ENCODE results near the gene SNRNP70. TPM values are rescaled to one million over a fixed set of nuclear protein-coding genes. Genes with fewer than 3 reads are reported as not detected.

SNRNP70 gene
- total RNA-seq, 2 experiments from 2014 or later: 181 to 392 TPM

- Histone ChIP-seq H3K79me2 (ENCODE audit: insufficient read depth, low read depth, low read length) (no peaks in the 10 kb centered on the region), H3K4me2 (ENCODE audit: low read length) (no peak within 1 kb of the TSS), H3K4me1 (ENCODE audit: insufficient read depth, low read length, poor library complexity, severe bottlenecking) (no peaks in the 10 kb centered on the region), H3K4me3 (ENCODE audit: low read depth, low read length, poor library complexity, severe bottlenecking) (no peak within 1 kb of the TSS), H3K27ac (ENCODE audit: low read depth, low read length, poor library complexity, severe bottlenecking) (no peak within 1 kb of the TSS), H3K9me3 (ENCODE audit: low read length) (no peaks in the 10 kb centered on the region), H3K36me3 (ENCODE audit: insufficient read depth, low read length) (no peaks in the 10 kb centered on the region), H4K20me1 (ENCODE audit: insufficient read depth, low read length) (no peaks in the 10 kb centered on the region; the same call in 1 of the 2 replicates), H3K9me2 (ENCODE audit: insufficient read depth, low read length) (no peaks in the 10 kb centered on the region), H2AFZ (ENCODE audit: low read length) (no peak within 1 kb of the TSS)
- intact Hi-C loops (cut with micrococcal nuclease; ENCODE audit: unreplicated experiment): no loop called here
- TF ChIP-seq, protein P1, sequence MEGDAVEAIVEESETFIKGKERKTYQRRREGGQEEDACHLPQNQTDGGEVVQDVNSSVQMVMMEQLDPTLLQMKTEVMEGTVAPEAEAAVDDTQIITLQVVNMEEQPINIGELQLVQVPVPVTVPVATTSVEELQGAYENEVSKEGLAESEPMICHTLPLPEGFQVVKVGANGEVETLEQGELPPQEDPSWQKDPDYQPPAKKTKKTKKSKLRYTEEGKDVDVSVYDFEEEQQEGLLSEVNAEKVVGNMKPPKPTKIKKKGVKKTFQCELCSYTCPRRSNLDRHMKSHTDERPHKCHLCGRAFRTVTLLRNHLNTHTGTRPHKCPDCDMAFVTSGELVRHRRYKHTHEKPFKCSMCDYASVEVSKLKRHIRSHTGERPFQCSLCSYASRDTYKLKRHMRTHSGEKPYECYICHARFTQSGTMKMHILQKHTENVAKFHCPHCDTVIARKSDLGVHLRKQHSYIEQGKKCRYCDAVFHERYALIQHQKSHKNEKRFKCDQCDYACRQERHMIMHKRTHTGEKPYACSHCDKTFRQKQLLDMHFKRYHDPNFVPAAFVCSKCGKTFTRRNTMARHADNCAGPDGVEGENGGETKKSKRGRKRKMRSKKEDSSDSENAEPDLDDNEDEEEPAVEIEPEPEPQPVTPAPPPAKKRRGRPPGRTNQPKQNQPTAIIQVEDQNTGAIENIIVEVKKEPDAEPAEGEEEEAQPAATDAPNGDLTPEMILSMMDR (conservative IDR thresholded peaks at IDR 0.05; ENCODE audit: low read length): no peak
- no peak for TF ChIP-seq EZH2phosphoT487 (IDR thresholded peaks at IDR 0.05; ENCODE audit: borderline replicate concordance, low read depth, low read length)
- ChIA-PET POLR2A (no interaction called here), CTCF (ENCODE audit: unreplicated experiment) (no interaction called here)
- no TSS peak for BruUV-seq (replicated peaks)
- DNase-seq (ENCODE audit: low spot score): no peak
These were observed 20.3 kb upstream of the SNRNP70 start, which contains the start of gene NTF4 for GRCh38 chr19:49064768-49065611. Gene NTF4, minus strand, starts transcription at chr19:49064818. Its CDS starts 2,821 bp downstream, at chr19:49061997.

DNA sequence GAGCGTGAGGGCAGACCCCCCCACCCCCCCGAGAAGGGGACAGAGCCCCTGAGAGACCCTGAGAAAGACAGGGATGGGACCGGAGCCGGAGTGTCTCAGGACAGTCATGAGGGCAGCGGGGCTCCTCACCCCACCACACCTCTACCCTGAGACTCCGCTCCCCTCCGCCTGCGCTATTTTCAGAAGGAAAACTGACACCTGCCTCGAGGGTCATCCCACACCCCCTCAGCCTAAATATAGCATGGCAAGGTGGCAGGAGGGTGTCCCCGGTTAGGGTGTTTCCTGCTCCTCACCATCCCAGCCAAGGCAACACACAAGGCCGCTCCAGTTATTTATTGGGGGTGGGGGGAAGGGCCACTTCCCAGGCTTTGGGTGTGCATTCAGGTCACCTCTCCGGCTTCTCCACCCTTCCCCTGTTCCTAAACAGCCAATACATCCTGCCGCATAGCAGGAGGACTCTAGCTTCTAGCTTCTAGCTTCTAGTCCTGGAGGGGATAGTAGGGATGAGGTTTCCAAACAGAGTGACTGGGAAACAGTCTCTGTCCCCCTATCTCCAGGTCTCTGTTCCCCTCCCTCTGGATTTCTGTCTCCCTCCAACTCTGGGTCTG is 19.2 kb upstream of the SNRNP70 start:
- DNase-seq (ENCODE audit: low spot score): no peak
- no peaks in the 10 kb centered on the region for H3K9me3 ChIP-seq (ENCODE audit: low read length)
- H4K20me1 ChIP-seq (ENCODE audit: insufficient read depth, low read length): no peaks in the 10 kb centered on the region; the same call in 1 of the 2 replicates
- H2AFZ ChIP-seq (ENCODE audit: low read length): no peak overlapping the region
- no peaks in the 10 kb centered on the region for H3K79me2 ChIP-seq (ENCODE audit: insufficient read depth, low read depth, low read length)
- no peak overlapping the region for H3K4me2 ChIP-seq (ENCODE audit: low read length)
- no TSS peak for BruUV-seq (replicated peaks)
- no peak overlapping the region for H3K4me3 ChIP-seq (ENCODE audit: low read depth, low read length, poor library complexity, severe bottlenecking)
- H3K36me3 ChIP-seq (ENCODE audit: insufficient read depth, low read length): no peaks in the 10 kb centered on the region
- ChIA-PET POLR2A (no interaction called here), CTCF (ENCODE audit: unreplicated experiment) (no interaction called here)
- H3K4me1 ChIP-seq (ENCODE audit: insufficient read depth, low read length, poor library complexity, severe bottlenecking): no peaks in the 10 kb centered on the region
- TF ChIP-seq, protein P1 (conservative IDR thresholded peaks at IDR 0.05; ENCODE audit: low read length): no peak
- no peak for TF ChIP-seq EZH2phosphoT487 (IDR thresholded peaks at IDR 0.05; ENCODE audit: borderline replicate concordance, low read depth, low read length)
- intact Hi-C loops (cut with micrococcal nuclease; ENCODE audit: unreplicated experiment): no loop called here
- no peaks in the 10 kb centered on the region for H3K9me2 ChIP-seq (ENCODE audit: insufficient read depth, low read length)
- no peak overlapping the region for H3K27ac ChIP-seq (ENCODE audit: low read depth, low read length, poor library complexity, severe bottlenecking)

- no peaks in the 10 kb centered on the region for H3K36me3 ChIP-seq (ENCODE audit: insufficient read depth, low read length)
- no peak overlapping the region for H2AFZ ChIP-seq (ENCODE audit: low read length)
- no peak overlapping the region for H3K4me2 ChIP-seq (ENCODE audit: low read length)
- H3K9me3 ChIP-seq (ENCODE audit: low read length): no peaks in the 10 kb centered on the region
- H3K27ac ChIP-seq (ENCODE audit: low read depth, low read length, poor library complexity, severe bottlenecking): no peak overlapping the region
- H3K4me1 ChIP-seq (ENCODE audit: insufficient read depth, low read length, poor library complexity, severe bottlenecking): no peaks in the 10 kb centered on the region
- no peak overlapping the region for H3K4me3 ChIP-seq (ENCODE audit: low read depth, low read length, poor library complexity, severe bottlenecking)
- no peak for DNase-seq (ENCODE audit: low spot score)
- H3K9me2 ChIP-seq (ENCODE audit: insufficient read depth, low read length): no peaks in the 10 kb centered on the region
- TF ChIP-seq, protein P1 (conservative IDR thresholded peaks at IDR 0.05; ENCODE audit: low read length): no peak
- TF ChIP-seq EZH2phosphoT487 (IDR thresholded peaks at IDR 0.05; ENCODE audit: borderline replicate concordance, low read depth, low read length): no peak
- ChIA-PET CTCF (ENCODE audit: unreplicated experiment) (no interaction called here), POLR2A (interaction anchor here (0.7 kb wide), 1 partner anchor 28 kb away, joined by 3 read pairs; no protein-coding TSS in a partner anchor)
- BruUV-seq (replicated peaks): no TSS peak
- intact Hi-C loops (cut with micrococcal nuclease; ENCODE audit: unreplicated experiment): no loop called here
- no peaks in the 10 kb centered on the region; the same call in 1 of the 2 replicates for H4K20me1 ChIP-seq (ENCODE audit: insufficient read depth, low read length)
- H3K79me2 ChIP-seq (ENCODE audit: insufficient read depth, low read depth, low read length): no peaks in the 10 kb centered on the region
These were observed 17.7 kb upstream of the SNRNP70 start for GRCh38 chr19:49067554-49067953.
